Neuronal stem cell (in vitro differentiated cells): ENCODE measurements around the gene USO1.
A peak's percentile ranks its signal among the peaks of the same experiment; 100 is the strongest.

ENCODE experiments used
- DNase-seq: peaks from one replicate; pipeline ENCODE4 v3.0.0-alpha.2; 2013; ENCODE audit warnings: low spot score
- H2AFZ ChIP-seq: one replicate; pipeline ENCODE4 v1.6.1; 2013; ENCODE audit warnings: mild to moderate bottlenecking, low read length, inconsistent platforms
- H2AK5ac ChIP-seq: 2 replicates; pipeline ENCODE4 v1.6.1; 2013; ENCODE audit warnings: low read depth, mild to moderate bottlenecking, inconsistent platforms, low read length, moderate library complexity, mixed read lengths
- H2BK120ac ChIP-seq: 2 replicates; pipeline ENCODE4 v1.6.1; 2013; ENCODE audit warnings: low read depth, mild to moderate bottlenecking, inconsistent platforms, low read length, moderate library complexity, mixed read lengths
- H2BK12ac ChIP-seq: one replicate; pipeline ENCODE4 v1.6.1; 2013; ENCODE audit warnings: low read length, inconsistent platforms
- H2BK15ac ChIP-seq: 2 replicates; pipeline ENCODE4 v1.6.1; 2013; ENCODE audit warnings: mild to moderate bottlenecking, low read length, inconsistent platforms, mixed read lengths
- H2BK5ac ChIP-seq: one replicate; pipeline ENCODE4 v1.6.1; 2013; ENCODE audit warnings: inconsistent platforms, mild to moderate bottlenecking, low read length, moderate library complexity
- H3K14ac ChIP-seq: one replicate; pipeline ENCODE4 v1.6.1; 2013; ENCODE audit warnings: low read length, inconsistent platforms
- H3K18ac ChIP-seq: 2 replicates; pipeline ENCODE4 v1.6.1; 2013; ENCODE audit warnings: low read length, inconsistent platforms
- H3K23ac ChIP-seq: 2 replicates; pipeline ENCODE4 v1.6.1; 2013; ENCODE audit warnings: low read depth, mild to moderate bottlenecking, mixed read lengths, low read length, inconsistent platforms; ENCODE audit not compliant: poor library complexity
- H3K27ac ChIP-seq: replicated peaks from 3 replicates; pipeline ENCODE4 v1.5.1; 2013; ENCODE audit warnings: low read length, inconsistent platforms
- H3K27me3 ChIP-seq, 3 experiments: 2 replicates each; pipeline ENCODE4 v1.6.1; 2013; ENCODE audit warnings: low read length in 3 of 3, mild to moderate bottlenecking in 2 of 3, inconsistent platforms in 1 of 3, low read depth in 1 of 3, mixed read lengths in 1 of 3, moderate library complexity in 1 of 3; ENCODE audit not compliant: control insufficient read depth in 3 of 3, insufficient read depth in 3 of 3
- H3K36me3 ChIP-seq, 2 donors: replicated peaks in 1 of 2; 2 replicates each; pipeline ENCODE4 v1.6.1; 2013; ENCODE audit warnings: low read length in 2 of 2; ENCODE audit not compliant: control insufficient read depth in 2 of 2, insufficient read depth in 2 of 2
- H3K4ac ChIP-seq: 2 replicates; pipeline ENCODE4 v1.6.1; 2013; ENCODE audit warnings: inconsistent platforms, mild to moderate bottlenecking, low read length, moderate library complexity
- H3K4me1 ChIP-seq, 2 donors: 1 replicate in 1 of 2; 2 replicates in 1 of 2; pipeline ENCODE4 v1.6.1; 2013; ENCODE audit warnings: low read length in 2 of 2, low read depth in 1 of 2; ENCODE audit not compliant: control insufficient read depth in 2 of 2, insufficient read depth in 1 of 2
- H3K4me2 ChIP-seq: one replicate; pipeline ENCODE4 v1.6.1; 2013; ENCODE audit warnings: mild to moderate bottlenecking, low read length, inconsistent platforms; ENCODE audit not compliant: insufficient read depth, poor library complexity, severe bottlenecking
- H3K4me3 ChIP-seq, 2 donors: 2 replicates each; pipeline ENCODE4 v1.5.1; 2013; ENCODE audit warnings: low read length in 2 of 2, mild to moderate bottlenecking in 2 of 2, inconsistent platforms in 1 of 2, moderate library complexity in 1 of 2
- H3K79me1 ChIP-seq: one replicate; pipeline ENCODE4 v1.6.1; 2013; ENCODE audit warnings: low read depth, mild to moderate bottlenecking, inconsistent platforms, low read length, moderate library complexity
- H3K9ac ChIP-seq: one replicate; pipeline ENCODE4 v1.6.1; 2013; ENCODE audit warnings: mild to moderate bottlenecking, low read depth, low read length, inconsistent platforms; ENCODE audit not compliant: poor library complexity
- H3K9me3 ChIP-seq, 2 donors: replicated peaks in 1 of 2; 2 replicates each; pipeline versions ENCODE3 to v1.6.1; 2013; ENCODE audit warnings: low read length in 2 of 2, mild to moderate bottlenecking in 2 of 2, inconsistent platforms in 1 of 2, low read depth in 1 of 2, mixed read lengths in 1 of 2, moderate library complexity in 1 of 2; ENCODE audit not compliant: control insufficient read depth in 2 of 2, insufficient read depth in 1 of 2
- H4K8ac ChIP-seq: one replicate; pipeline ENCODE4 v1.6.1; 2013; ENCODE audit warnings: low read depth, mild to moderate bottlenecking, inconsistent platforms, low read length, moderate library complexity
- H4K91ac ChIP-seq: one replicate; pipeline ENCODE4 v1.6.1; 2013; ENCODE audit warnings: low read length, low read depth, mild to moderate bottlenecking, inconsistent platforms; ENCODE audit not compliant: poor library complexity
- WGBS, 2 donors: extraction: QIAGEN DNeasy Blood & Tissue Kit; methylation state at CpG; one replicate each; pipeline ENCODE4 v1.1.7; 2013; ENCODE audit warnings: missing lambda C conversion rate in 2 of 2, mixed read lengths in 1 of 2; ENCODE audit not compliant: insufficient read length in 2 of 2, insufficient replicate concordance in 1 of 2; ENCODE audit errors: extremely low coverage in 2 of 2; 5-methylcytosine and 5-hydroxymethylcytosine counted together

Gene USO1

DNA sequence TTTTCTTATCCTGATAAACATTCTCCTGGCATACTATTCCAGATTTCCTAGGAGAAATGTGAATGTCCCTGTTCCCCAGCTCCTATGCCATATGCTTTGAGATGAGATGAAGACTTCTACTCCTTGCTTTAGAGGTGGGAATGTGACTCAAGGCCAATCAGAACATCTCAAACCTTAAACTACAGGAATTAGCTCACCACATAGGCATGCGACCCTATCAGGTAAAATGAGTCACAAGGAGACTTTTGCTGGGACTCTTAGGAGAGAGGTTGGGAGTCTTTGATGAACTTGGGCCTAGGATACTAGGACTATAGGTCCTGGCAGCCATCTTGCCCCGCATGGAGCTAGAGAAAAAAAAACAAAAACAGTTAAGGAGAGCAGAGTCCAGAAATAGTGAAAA, 5.8 kb upstream of the USO1 start:
- no peak for DNase-seq

DNA sequence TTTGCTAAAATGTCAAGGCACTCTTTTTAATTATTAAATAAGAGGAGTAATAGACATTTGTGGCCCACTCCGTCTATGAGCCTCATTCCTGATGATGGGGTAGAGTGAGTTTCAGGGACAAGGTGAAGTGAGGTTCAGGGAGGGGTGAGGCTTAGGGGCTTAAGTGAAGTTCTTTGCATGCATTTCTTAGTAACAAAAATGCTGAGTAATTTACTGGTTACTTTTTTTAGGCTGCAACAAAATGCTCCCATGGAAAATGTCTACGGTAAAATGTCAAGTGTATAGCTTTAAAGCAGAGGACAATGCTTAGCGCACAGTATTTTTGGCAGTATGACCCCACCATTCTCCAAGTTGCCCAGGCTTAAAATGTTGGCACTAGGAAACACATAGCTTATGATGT, 2.0 kb upstream of the USO1 start:
- Histone ChIP-seq H3K18ac (no peak overlapping the region), H3K23ac (no peak overlapping the region)

More for the DNA sequence above, 5.8 kb upstream of the USO1 start:
- H2BK15ac ChIP-seq: no peak overlapping the region
- no peaks in the 10 kb centered on the region for H3K9me3 ChIP-seq
- H3K36me3 ChIP-seq: peaks cover 2 to 18% of the 10 kb centered on the region in 2 donors
- WGBS, 2 donors: no CpG with 5 or more reads among the region's 2 CpGs
- no peak overlapping the region for H2AK5ac ChIP-seq
- no peaks in the 10 kb centered on the region for H3K27me3 ChIP-seq
- no peak overlapping the region for H3K14ac ChIP-seq
- no peak overlapping the region for H2BK120ac ChIP-seq
- no peak overlapping the region for H2BK5ac ChIP-seq
- no peak overlapping the region for H2AFZ ChIP-seq
- H3K4ac ChIP-seq: no peak overlapping the region
- no peak overlapping the region for H3K4me3 ChIP-seq
- no peak overlapping the region for H4K8ac ChIP-seq
- H3K23ac ChIP-seq: no peak overlapping the region
- peaks cover 1 to 6% of the 10 kb centered on the region in 2 donors for H3K4me1 ChIP-seq
- H3K18ac ChIP-seq: no peak overlapping the region
- H3K4me2 ChIP-seq: no peak overlapping the region
- H4K91ac ChIP-seq: no peak overlapping the region
- no peak overlapping the region for H2BK12ac ChIP-seq
- H3K27ac ChIP-seq: no peak overlapping the region
- no peak overlapping the region for H3K9ac ChIP-seq
- H3K79me1 ChIP-seq: no peaks in the 10 kb centered on the region

DNA sequence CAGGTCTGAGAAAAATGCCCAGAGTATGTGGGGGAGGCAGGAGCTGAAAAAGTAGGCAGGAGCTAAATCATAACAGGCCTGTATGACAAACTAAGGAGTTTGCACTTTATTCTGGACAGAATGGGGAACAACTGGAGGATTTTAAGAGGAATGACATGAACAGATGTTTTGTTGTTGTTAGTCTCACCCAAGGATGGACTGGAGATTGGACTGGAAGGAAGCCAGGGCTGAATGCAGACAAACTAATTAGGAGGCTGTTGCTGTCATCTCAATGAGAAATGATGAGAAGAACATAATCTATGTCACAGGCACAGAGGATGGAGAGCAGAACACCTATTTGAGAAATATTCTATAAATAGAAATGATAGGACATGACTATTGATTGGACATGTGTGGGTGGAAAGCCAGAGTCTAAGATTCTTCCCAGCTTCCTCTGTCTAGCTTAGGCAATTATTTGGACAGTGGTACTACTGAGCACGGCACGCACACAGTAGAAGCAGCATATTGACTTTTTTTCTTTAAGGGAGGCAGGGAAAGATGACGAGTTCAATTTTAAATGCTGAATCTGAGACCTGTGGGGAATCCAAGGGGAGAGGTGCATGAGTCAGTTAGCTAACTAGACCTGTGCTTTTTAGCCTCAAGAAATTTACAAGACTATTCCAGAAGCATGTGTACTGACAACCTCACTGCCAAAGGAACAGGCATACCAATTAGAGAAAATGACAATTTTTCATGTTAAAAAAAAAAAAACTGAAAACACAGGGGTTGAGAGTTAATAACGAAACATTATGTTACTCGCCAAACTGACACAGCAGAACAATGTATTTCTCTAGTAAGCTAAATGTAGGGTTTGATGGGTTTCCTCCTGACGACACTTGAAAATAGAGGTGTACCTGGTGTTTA, 963 bp upstream of the USO1 start:
- Histone ChIP-seq H2BK12ac (no peak overlapping the region), H3K9ac (no peak overlapping the region), H3K14ac (no peak overlapping the region), H3K36me3 (peaks cover 0 to 10% of the 10 kb centered on the region in 2 donors), H3K4me2 (peak overlapping the region; percentile 68), H3K79me1 (no peaks in the 10 kb centered on the region), H3K9me3 (no peaks in the 10 kb centered on the region), H3K4me1 (peaks cover 1 to 7% of the 10 kb centered on the region in 2 donors), H2BK5ac (no peak overlapping the region), H3K18ac (no peak overlapping the region), H3K27me3 (no peaks in the 10 kb centered on the region), H3K23ac (no peak overlapping the region), H4K91ac (no peak overlapping the region), H4K8ac (no peak overlapping the region), H2AFZ (peak overlapping the region; percentile 90), H2BK15ac (no peak overlapping the region), H3K27ac (no peak overlapping the region), H2BK120ac (no peak overlapping the region), H3K4ac (no peak overlapping the region), H3K4me3 (peak overlapping the region; percentile 56 to 89), H2AK5ac (no peak overlapping the region)
- no CpG with 5 or more reads among the region's 6 CpGs for WGBS, 2 donors
- no peak for DNase-seq

More for the DNA sequence above, 2.0 kb upstream of the USO1 start:
- Histone ChIP-seq H3K4me2 (no peak overlapping the region), H2BK12ac (no peak overlapping the region), H3K14ac (no peak overlapping the region), H2BK120ac (no peak overlapping the region), H2BK15ac (no peak overlapping the region), H3K27me3 (no peaks in the 10 kb centered on the region), H4K91ac (no peak overlapping the region), H2AK5ac (no peak overlapping the region), H3K9ac (no peak overlapping the region), H3K27ac (no peak overlapping the region), H3K36me3 (peaks cover 0 to 16% of the 10 kb centered on the region in 2 donors), H3K79me1 (no peaks in the 10 kb centered on the region), H3K4me1 (peaks cover 1 to 7% of the 10 kb centered on the region in 2 donors), H4K8ac (no peak overlapping the region), H3K4ac (no peak overlapping the region), H3K9me3 (no peaks in the 10 kb centered on the region), H3K4me3 (no peak overlapping the region), H2BK5ac (no peak overlapping the region), H2AFZ (no peak overlapping the region)
- DNase-seq: no peak
- WGBS, 2 donors: no CpG with 5 or more reads among the region's 3 CpGs

DNA sequence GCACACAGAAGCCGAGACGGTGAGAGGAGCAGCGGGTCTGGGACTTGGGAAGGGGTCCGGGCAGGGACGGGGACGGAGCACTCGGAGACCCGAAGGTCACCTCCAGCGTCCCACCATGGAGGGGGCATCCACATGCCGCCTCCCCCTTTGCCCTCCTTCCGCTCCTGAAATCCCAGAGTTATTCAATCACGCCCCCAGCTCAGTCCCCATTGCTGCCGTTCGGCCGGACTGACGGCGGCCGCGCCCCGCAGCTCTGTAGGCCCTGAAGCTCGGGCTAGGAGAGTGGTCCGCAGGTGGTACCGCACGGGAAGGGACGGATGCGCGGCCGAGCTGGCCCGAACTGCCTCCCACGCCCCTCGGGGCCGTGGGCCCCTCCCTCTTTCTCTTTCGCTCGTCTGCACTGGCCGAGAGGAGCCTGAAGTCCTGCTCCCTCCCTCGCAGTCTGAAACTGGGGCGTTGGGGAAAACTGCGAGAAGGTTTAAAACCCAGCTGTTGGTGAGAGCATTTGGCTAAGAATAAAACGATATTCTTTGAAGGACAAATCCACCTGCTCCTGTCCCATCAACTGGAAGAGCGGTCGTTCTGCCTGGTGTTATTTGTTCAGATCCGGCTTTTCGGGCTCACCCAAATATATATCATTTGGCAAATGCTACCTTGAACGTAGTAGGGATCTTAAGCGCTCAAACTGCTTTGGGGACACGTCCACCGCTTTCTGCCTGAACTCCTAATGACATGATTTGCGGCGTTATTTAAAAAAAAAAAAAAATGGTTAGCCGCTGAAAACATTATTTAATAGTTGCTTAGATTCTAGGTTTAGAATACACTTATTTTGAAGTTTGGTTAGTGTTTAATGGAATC, 719 bp downstream of the USO1 start:
- peak overlapping the region; percentile 97 for H3K14ac ChIP-seq
- H2AK5ac ChIP-seq: no peak overlapping the region
- peak overlapping the region; percentile 56 to 96 for H3K4me3 ChIP-seq
- peak overlapping the region; percentile 91 for H3K9ac ChIP-seq
- no peak overlapping the region for H2BK120ac ChIP-seq
- H3K79me1 ChIP-seq: peaks cover 2% of the 10 kb centered on the region
- H3K23ac ChIP-seq: peak overlapping the region; percentile 99
- no peak overlapping the region for H3K4ac ChIP-seq
- peak overlapping the region; percentile 84 for H2AFZ ChIP-seq
- H2BK15ac ChIP-seq: no peak overlapping the region
- H3K9me3 ChIP-seq: no peaks in the 10 kb centered on the region
- H3K4me2 ChIP-seq: peak overlapping the region; percentile 74
- H3K18ac ChIP-seq: peak overlapping the region; percentile 99
- peaks cover 1 to 7% of the 10 kb centered on the region in 2 donors for H3K4me1 ChIP-seq
- peak; percentile 69 for DNase-seq
- no peaks in the 10 kb centered on the region for H3K27me3 ChIP-seq
- WGBS, 2 donors: no CpG with 5 or more reads among the region's 50 CpGs
- H2BK12ac ChIP-seq: no peak overlapping the region
- H3K36me3 ChIP-seq: peaks cover 0 to 2% of the 10 kb centered on the region in 2 donors
- H3K27ac ChIP-seq: peak overlapping the region; percentile 96
- no peak overlapping the region for H4K8ac ChIP-seq
- H4K91ac ChIP-seq: no peak overlapping the region
- peak overlapping the region; percentile 62 for H2BK5ac ChIP-seq
